ENCODE data around the gene STAU1.
"Not testable (repeated sequence)": the region's sequence is repeated elsewhere in the genome, so short reads cannot be mapped to it uniquely, and the experiment has no call there.

STAU1 gene

DNA sequence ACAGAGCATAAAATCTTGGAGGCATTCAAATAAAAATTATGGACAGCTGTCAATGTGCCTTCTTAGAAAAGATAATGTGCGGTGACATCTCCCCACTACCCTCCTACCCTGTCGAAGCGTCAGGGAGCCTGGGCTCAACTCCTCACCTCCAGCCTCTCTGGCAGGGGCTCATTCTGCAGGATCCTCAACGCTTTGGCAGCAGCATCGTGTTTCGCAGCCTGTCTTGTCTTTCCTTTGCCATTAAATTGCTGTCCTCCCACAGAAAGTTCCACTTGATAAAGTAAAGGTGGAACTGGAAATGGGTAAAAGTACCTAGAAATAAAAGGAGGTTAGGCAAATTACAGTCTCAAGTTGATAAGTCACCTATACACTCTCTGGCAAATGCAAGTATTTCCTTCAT is 36.7 kb downstream of the STAU1 start:
- FAIRE-seq (no peak), DNase-seq (ENCODE audit: insufficient read length, low spot score) (no peak)
- TF ChIP-seq TAF1 (IDR thresholded peaks at IDR 0.05; ENCODE audit: low read depth, low read length) (no peak), PAX5 (IDR thresholded peaks at IDR 0.05; ENCODE audit: insufficient read depth, low read length, severe bottlenecking) (no peak), POLR2AphosphoS5 (IDR thresholded peaks at IDR 0.05; ENCODE audit: low read depth, low read length) (no peak), SPI1 (IDR thresholded peaks at IDR 0.05; ENCODE audit: low read depth, low read length) (no peak), POU2F2 (IDR thresholded peaks at IDR 0.05; ENCODE audit: low read depth, low read length) (no peak), POLR2A (IDR thresholded peaks at IDR 0.05; ENCODE audit: low read depth, low read length) (no peak)

DNA sequence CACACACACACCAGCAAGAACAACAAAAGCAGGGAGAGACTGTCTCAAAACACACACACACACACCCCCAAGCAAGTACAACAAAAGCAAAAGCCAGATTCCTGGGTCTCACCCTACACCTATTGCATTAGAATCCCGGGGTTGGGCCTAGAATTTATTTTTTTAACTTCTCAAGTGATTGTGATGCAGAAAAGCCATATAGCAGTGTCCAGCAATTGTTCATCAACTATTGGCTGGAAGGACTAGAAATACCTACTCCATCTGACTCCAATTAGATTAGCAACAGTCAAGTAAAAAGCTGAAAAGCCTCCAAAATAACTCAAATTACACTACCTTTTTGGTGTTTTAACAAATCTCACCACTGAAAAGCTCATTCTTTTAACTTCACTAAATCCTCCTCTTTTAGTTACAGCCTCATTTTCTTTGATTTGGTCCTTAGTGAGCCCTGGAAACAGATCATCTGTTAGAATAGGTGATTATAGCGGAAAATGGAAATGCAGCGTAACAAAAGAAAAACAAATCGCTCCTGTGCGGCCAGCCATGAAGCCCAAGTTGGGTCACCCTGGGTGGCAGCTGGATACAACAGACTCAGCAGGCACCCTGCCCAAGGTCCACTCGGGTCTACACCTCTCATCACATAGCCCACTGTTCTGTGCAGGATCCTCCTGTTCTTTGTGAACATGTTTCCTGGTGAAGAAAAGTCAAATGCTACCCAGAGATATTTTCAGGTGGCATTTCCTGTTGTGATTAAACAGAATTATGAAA is 38.7 kb downstream of the STAU1 start:
- DNase-seq (ENCODE audit: insufficient read length, low spot score) (no peak), FAIRE-seq (no peak)
- TF ChIP-seq POU2F2 (IDR thresholded peaks at IDR 0.05; ENCODE audit: low read depth, low read length) (no peak), POLR2A (IDR thresholded peaks at IDR 0.05; ENCODE audit: low read depth, low read length) (no peak), SPI1 (IDR thresholded peaks at IDR 0.05; ENCODE audit: low read depth, low read length) (no peak), TAF1 (IDR thresholded peaks at IDR 0.05; ENCODE audit: low read depth, low read length) (no peak), PAX5 (IDR thresholded peaks at IDR 0.05; ENCODE audit: insufficient read depth, low read length, severe bottlenecking) (no peak), POLR2AphosphoS5 (IDR thresholded peaks at IDR 0.05; ENCODE audit: low read depth, low read length) (no peak)

DNA sequence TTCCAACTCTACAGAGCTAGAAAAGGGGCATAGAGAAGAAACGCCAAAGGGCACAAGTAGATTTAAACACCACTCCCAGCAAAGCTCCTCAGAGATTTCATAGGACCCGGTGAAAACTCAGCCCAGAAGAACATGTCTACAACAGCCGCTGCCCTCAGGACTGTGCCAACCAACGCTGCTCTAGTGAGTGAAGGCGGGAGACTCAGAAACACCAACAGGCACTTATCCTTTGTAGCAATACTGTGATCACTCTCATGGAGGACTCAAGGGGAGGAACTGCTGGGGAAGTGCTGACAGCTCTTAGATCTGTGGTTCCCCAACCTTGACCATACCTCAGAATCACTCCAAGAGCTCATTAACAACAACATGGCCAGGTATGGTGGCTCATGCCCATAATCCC is 39.5 kb downstream of the STAU1 start:
- FAIRE-seq (no peak), DNase-seq (ENCODE audit: insufficient read length, low spot score) (no peak)
- TF ChIP-seq POU2F2 (IDR thresholded peaks at IDR 0.05; ENCODE audit: low read depth, low read length): no peak
- no peak for TF ChIP-seq TAF1 (IDR thresholded peaks at IDR 0.05; ENCODE audit: low read depth, low read length)
- no peak for TF ChIP-seq POLR2AphosphoS5 (IDR thresholded peaks at IDR 0.05; ENCODE audit: low read depth, low read length)
- no peak for TF ChIP-seq POLR2A (IDR thresholded peaks at IDR 0.05; ENCODE audit: low read depth, low read length)
- TF ChIP-seq PAX5 (IDR thresholded peaks at IDR 0.05; ENCODE audit: insufficient read depth, low read length, severe bottlenecking): no peak
- TF ChIP-seq SPI1 (IDR thresholded peaks at IDR 0.05; ENCODE audit: low read depth, low read length): no peak

DNA sequence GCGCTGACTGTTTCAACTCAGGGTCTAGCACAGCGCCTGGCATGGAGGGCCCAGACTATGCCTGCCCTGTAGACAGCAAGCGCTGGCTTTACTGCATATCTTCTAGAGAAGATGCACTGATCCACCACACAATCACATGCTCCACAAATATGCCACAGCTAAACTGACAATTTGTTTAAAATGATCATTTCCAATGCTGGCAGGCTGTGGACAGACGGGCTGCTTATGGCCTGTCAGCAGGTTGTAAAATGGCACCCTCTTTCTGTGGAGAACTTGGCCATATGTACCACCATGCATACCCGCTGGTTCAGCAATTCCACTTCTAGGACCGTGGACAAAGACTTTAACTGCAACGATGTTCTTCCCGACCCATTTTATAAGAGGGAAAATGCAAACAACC is 40.8 kb downstream of the STAU1 start:
- no peak for TF ChIP-seq POU2F2 (IDR thresholded peaks at IDR 0.05; ENCODE audit: low read depth, low read length)
- no peak for TF ChIP-seq POLR2A (IDR thresholded peaks at IDR 0.05; ENCODE audit: low read depth, low read length)
- TF ChIP-seq PAX5 (IDR thresholded peaks at IDR 0.05; ENCODE audit: insufficient read depth, low read length, severe bottlenecking): no peak
- DNase-seq (ENCODE audit: insufficient read length, low spot score) (no peak), FAIRE-seq (no peak)

DNA sequence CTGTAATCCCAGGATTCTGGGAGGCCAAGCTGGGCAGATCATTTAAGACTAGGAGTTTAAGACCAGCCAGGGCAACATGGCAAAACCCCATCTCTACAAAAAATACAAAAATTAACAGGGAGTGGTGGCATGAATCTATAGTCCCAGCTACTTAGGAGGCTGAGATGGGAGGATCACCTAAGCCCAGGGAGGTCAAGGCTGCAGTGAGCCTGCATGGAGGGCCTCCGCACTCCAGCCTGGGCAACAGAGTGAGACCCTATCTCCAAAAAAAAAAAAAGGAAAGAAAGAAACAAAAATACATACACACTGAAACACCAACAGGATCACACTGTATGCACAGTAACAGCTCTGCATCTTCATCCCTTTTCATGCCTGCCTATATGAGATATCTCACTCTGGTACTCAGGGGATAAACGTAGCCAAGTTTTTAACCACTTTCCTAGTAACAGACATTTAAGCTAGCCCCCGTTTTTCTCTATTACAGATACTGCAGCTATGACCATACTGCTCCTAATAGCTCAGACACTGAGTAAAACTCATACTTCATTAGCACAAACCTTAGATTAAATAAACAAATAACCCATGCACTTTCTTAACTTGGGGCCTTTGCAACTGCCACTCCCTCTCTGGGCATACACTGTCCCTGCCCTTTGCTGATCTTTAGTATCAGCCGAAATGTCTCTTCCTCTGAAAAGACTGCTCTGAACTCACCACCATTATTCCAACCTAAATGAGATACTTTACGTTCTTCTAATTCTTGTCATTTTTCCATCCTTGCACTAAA is 41.5 kb downstream of the STAU1 start:
- no peak for DNase-seq (ENCODE audit: insufficient read length, low spot score)
- no peak for FAIRE-seq
- TF ChIP-seq POU2F2 (IDR thresholded peaks at IDR 0.05; ENCODE audit: low read depth, low read length) (no peak), POLR2AphosphoS5 (IDR thresholded peaks at IDR 0.05; ENCODE audit: low read depth, low read length) (no peak)

DNA sequence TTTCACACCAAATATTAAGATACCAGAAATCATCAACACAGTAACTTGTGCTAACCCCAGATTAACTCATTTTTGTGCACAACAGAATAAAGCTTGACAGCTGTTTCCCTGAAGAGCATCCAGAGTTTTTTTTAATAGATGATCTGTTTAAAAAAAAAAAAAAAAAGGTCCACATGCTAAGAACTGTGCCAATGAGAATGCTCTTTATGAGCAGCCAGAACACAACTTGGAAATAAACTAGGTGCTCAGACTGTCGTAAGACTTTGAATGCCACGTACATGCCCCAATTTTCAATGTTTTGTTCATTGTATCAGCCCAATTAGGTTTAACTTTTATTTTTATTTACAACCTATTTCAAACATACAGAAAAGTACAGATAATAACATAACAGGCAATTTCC is 47.3 kb downstream of the STAU1 start:
- no peak for FAIRE-seq
- no peak for TF ChIP-seq SPI1 (IDR thresholded peaks at IDR 0.05; ENCODE audit: low read depth, low read length)
- no peak for TF ChIP-seq TAF1 (IDR thresholded peaks at IDR 0.05; ENCODE audit: low read depth, low read length)
- no peak for TF ChIP-seq POLR2A (IDR thresholded peaks at IDR 0.05; ENCODE audit: low read depth, low read length)
- TF ChIP-seq POLR2AphosphoS5 (IDR thresholded peaks at IDR 0.05; ENCODE audit: low read depth, low read length): no peak
- no peak for TF ChIP-seq PAX5 (IDR thresholded peaks at IDR 0.05; ENCODE audit: insufficient read depth, low read length, severe bottlenecking)
- no peak for TF ChIP-seq POU2F2 (IDR thresholded peaks at IDR 0.05; ENCODE audit: low read depth, low read length)
- no peak for DNase-seq (ENCODE audit: insufficient read length, low spot score)

DNA sequence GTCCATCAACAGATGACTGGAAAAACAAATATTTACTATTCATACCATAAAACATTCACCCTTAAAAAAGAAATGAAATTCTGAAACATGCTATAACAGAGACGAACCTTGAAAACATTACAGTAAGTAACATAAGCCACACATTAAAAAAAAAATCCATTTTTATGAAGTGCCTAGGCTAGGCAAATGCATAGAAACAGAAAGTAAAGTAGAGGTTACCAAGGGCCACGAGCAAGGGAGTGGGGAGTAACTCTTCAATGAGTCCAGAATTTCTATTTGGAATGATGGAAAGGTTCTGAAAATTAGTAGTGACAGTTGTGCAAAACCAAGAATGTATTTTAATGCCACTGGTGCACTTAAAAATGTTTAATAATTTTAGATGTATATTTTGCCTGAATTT is 47.7 kb downstream of the STAU1 start:
- TF ChIP-seq POLR2A (IDR thresholded peaks at IDR 0.05; ENCODE audit: low read depth, low read length): no peak
- TF ChIP-seq TAF1 (IDR thresholded peaks at IDR 0.05; ENCODE audit: low read depth, low read length): no peak
- no peak for TF ChIP-seq PAX5 (IDR thresholded peaks at IDR 0.05; ENCODE audit: insufficient read depth, low read length, severe bottlenecking)
- DNase-seq (ENCODE audit: insufficient read length, low spot score) (no peak), FAIRE-seq (no peak)

DNA sequence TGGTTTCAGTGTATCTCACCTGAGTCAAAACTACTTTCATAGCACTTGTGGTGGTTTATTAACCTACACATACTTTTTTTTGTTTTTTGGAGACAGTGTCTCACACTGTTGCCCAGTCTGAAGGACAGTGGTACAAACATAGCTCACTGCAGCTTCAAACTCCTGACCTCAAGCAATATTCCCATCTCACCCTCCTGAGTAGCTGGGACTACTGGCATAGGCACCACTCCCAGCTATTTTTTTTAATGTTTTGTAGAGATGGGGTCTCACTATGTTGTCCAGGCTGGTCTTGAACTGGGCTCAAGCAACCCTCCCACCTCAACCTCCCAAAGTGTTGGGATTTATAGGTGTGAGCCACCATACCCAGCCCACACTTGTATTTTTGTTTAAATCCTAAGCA is 49.7 kb downstream of the STAU1 start:
- FAIRE-seq (no peak), DNase-seq (ENCODE audit: insufficient read length, low spot score) (no peak)
- TF ChIP-seq POLR2AphosphoS5 (IDR thresholded peaks at IDR 0.05; ENCODE audit: low read depth, low read length): no peak
- TF ChIP-seq PAX5 (IDR thresholded peaks at IDR 0.05; ENCODE audit: insufficient read depth, low read length, severe bottlenecking): no peak
- no peak for TF ChIP-seq SPI1 (IDR thresholded peaks at IDR 0.05; ENCODE audit: low read depth, low read length)
- TF ChIP-seq POU2F2 (IDR thresholded peaks at IDR 0.05; ENCODE audit: low read depth, low read length): no peak
- no peak for TF ChIP-seq TAF1 (IDR thresholded peaks at IDR 0.05; ENCODE audit: low read depth, low read length)
- no peak for TF ChIP-seq POLR2A (IDR thresholded peaks at IDR 0.05; ENCODE audit: low read depth, low read length)

DNA sequence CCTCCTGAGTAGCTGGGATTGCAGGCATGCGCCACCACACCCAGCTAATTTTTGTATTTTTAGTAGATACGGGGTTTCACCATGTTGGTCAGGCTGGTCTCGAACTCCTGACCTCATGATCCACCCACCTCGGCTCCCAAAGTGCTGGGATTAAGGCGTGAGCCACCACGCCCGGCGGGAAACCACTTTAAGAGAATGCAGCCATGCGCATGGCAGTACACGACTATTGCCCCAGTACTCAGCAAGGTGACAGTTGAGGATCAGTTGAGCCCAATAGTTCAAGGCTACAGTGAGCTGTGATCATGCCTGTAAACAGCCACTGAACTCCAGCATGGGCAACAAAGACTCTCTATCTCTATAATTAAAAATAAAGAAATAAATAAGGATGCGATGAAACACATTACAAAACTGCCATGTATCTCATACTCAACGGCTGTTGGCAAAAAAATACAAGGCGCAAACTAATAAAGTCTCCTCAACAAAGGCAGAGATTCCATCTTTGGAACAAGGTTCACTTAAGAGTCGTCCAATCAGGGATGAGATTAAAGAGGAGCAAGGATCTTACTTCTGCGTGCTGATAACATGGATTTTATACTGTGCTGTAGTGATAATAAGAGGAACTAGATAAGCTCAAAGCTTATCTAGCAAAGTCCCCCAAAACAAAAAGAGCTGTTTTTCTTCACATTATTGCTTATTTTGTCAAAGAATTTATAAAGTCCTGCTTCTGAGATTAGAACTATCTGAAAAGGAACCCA is 51.1 kb downstream of the STAU1 start:
- DNase-seq (ENCODE audit: insufficient read length, low spot score): no peak
- no peak for FAIRE-seq
- TF ChIP-seq POU2F2 (IDR thresholded peaks at IDR 0.05; ENCODE audit: low read depth, low read length): no peak
- TF ChIP-seq SPI1 (IDR thresholded peaks at IDR 0.05; ENCODE audit: low read depth, low read length): no peak
- no peak for TF ChIP-seq PAX5 (IDR thresholded peaks at IDR 0.05; ENCODE audit: insufficient read depth, low read length, severe bottlenecking)
- TF ChIP-seq POLR2A (IDR thresholded peaks at IDR 0.05; ENCODE audit: low read depth, low read length): no peak
- no peak for TF ChIP-seq TAF1 (IDR thresholded peaks at IDR 0.05; ENCODE audit: low read depth, low read length)
- no peak for TF ChIP-seq POLR2AphosphoS5 (IDR thresholded peaks at IDR 0.05; ENCODE audit: low read depth, low read length)

DNA sequence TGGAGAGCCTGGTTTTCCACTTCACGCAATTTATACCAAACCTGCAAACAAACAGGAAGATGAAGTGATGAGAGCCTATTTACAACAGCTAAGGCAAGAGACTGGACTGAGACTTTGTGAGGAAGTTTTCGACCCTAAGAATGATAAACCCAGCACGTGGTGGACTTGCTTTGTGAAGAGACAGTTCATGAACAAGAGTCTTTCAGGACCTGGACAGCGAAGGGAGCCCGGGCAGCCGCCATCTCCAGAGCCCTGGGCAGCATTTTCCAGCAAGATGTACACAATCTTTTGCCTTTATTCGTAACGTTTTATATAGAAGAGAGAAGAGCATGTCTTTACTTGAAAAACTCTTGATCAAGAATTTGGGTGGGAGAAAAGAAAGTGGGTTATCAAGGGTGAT is 53.3 kb downstream of the STAU1 start:
- DNase-seq (ENCODE audit: insufficient read length, low spot score); FAIRE-seq: not testable (repeated sequence)

Measured in GM12891 (cell line).